OCI-LY3 (cell line): ENCODE measurements around the gene MUCL3.

Experiments
- EZH2phosphoT487 ChIP-seq: fragments of 200-600 bp; shearing (Covaris generic); IDR thresholded peaks from 2 replicates; pipeline ENCODE4 v1.6.1; 2018; ENCODE audit warnings: antibody characterized with exemption, mixed run types, low read depth
- TF ChIP-seq, protein P1 (sequence below): fragments of 200-600, 300-600 bp; sonication (generic); IDR thresholded peaks from 2 replicates; pipeline ENCODE4 v1.5.1; 2014; ENCODE audit warnings: antibody characterized with exemption, low read length, low read depth

DNA sequence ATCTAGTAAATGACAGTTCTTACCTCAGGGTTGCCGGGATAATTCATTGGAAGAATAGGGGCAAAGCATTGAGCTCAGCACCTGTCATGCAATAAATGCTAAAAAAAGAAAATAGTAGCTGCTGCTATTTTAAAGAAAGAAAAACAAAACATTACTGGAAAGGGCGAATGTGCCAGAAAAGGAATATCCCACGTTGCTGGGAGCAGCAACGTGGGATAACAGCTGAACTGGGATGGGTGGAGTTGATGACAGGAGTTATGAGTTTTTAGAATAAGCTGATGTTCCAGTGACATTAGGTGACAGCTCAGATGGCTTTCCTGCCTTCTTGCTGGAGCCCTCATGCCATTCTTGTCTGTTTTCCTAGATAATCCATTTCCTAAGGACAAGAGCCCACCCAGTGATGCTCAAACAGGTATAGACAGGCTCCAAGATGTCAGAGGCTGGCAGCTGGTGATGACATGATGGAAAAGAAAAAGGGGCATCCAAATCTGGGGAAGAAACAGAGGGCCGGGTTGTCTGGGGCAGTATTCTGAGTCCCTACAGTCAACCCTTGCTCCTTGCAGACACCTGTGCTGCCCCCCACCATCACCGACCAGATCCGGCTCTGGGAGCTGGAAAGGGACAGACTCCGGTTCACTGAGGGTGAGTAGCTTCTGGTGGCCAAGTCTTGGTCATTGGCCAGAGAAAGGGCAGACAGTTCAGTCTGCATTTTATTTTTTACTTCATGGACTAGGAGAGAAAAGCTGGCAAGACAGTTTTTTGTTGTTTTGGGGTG, 27.8 kb upstream of the MUCL3 start:
- TF ChIP-seq, protein P1, sequence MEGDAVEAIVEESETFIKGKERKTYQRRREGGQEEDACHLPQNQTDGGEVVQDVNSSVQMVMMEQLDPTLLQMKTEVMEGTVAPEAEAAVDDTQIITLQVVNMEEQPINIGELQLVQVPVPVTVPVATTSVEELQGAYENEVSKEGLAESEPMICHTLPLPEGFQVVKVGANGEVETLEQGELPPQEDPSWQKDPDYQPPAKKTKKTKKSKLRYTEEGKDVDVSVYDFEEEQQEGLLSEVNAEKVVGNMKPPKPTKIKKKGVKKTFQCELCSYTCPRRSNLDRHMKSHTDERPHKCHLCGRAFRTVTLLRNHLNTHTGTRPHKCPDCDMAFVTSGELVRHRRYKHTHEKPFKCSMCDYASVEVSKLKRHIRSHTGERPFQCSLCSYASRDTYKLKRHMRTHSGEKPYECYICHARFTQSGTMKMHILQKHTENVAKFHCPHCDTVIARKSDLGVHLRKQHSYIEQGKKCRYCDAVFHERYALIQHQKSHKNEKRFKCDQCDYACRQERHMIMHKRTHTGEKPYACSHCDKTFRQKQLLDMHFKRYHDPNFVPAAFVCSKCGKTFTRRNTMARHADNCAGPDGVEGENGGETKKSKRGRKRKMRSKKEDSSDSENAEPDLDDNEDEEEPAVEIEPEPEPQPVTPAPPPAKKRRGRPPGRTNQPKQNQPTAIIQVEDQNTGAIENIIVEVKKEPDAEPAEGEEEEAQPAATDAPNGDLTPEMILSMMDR: no peak
- TF ChIP-seq EZH2phosphoT487: no peak
